HL-60/S4 (cell line): ENCODE data around the gene TOP3A.

Experiments used
- in situ Hi-C: fragments of 300-500 bp; cut with MboI; formaldehyde crosslinking; loops from 2 replicates; pipeline ENCODE4 v1.14.3; 2022; ENCODE audit warnings: low sequenced_read_pairs

TOP3A gene

DNA sequence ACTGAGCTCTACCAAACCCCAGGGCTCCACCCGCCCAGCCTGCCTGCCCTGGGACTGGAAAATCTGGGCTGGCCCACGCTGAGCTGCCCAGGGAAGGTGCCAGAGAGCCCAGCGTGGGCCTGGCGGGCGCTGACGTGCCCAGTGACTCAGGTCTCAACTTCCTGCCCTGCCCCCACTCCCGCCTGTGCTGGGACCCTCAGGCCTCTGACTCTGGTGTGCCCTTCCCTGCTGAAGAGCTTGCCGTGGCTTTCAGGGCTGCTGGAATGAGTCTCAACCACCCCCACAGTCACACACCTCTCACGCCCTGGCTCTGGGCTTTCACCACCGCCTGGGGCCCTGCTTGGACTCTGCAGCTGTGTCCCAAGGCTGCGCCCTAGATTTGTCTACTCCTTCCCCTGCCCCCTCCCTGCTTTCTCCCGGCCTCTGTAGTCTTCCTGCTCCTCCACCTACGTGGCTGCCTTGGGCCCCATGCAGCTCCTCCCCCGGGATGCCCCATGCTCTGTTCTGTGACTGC, 79.0 kb downstream of the TOP3A start:
- in situ Hi-C loops: no loop called here

- in situ Hi-C loops: no loop called here
Observed at GRCh38 chr17:18234853-18235380, 79.9 kb downstream of the TOP3A start.

DNA sequence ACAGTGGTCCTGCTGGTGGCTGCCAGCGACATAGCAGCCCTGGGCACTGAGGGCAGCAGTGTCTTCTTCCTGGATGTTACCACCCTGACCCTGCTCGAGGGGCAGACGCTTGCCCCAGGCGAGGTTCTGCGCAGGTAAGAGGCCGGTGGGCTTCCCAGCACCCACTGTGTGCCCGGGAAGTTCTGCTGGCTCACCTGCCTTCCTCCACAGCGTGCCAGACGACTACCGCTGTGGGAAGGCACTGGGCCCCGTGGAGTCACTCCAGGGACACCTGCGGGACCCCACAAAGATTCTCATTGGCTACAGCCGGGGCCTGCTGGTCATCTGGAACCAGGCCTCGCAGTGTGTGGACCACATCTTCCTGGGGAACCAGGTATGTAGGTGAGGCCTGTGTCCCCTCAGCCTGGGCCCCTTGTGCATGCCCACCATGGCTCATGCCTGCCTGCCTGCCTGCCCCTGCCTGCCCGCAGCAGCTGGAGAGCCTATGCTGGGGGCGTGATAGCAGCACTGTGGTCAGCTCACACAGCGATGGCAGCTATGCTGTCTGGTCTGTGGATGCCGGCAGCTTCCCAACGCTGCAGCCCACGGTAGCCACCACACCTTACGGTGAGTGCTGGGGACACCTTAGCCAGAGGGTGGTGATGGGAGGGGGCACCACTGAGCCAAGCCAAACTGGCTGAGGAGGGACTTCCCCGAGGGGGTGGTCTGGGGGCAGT, 80.8 kb downstream of the TOP3A start:
- in situ Hi-C loops: no loop called here

GRCh38 chr17:18231164-18231563, 83.6 kb downstream of the TOP3A start:
- in situ Hi-C loops: no loop called here

GRCh38 chr17:18230288-18231141, 84.3 kb downstream of the TOP3A start:
- in situ Hi-C loops: no loop called here

DNA sequence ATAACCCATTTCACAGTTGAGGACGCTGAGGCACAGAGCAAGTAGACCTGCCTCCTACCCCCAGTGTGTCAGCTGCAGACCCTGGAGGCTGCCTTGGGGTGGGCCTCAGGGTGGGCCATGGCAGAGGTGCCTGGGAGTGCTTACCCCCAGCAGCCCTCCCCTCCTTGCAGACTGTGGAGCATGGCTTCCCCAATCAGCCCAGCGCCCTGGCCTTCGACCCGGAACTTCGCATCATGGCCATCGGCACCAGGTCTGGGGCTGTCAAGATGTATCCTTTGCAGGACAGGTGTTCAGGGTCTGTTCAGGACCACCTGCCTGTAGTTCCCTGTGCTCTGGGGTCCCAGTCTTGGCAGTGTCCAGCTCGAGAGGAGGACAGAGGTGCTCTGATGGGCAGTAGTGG, 85.0 kb downstream of the TOP3A start:
- in situ Hi-C loops: no loop called here

- in situ Hi-C loops: no loop called here
Observed at GRCh38 chr17:18229254-18229653, 85.5 kb downstream of the TOP3A start.

GRCh38 chr17:18228176-18228682, 86.6 kb downstream of the TOP3A start:
- in situ Hi-C loops: no loop called here

DNA sequence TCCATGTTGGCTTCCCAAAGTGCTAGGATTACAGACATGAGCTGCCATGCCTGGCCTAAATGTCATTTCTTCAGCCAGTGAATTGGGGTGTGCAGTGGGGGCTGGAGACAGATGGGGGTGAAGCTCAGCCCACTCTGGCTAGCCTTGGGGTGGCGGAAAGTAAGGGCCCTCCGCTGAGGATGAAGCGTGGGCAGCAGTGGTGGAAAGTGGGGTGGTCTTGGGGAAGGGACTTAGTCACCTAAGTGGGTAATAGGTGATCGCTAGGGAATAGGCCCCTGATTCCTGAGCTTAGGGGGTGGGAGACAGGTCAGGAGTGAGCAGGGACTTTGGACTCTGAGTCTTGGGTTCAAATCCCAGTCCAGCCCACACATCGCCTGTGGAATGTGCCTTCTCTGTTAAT, 87.2 kb downstream of the TOP3A start:
- in situ Hi-C loops: no loop called here

DNA sequence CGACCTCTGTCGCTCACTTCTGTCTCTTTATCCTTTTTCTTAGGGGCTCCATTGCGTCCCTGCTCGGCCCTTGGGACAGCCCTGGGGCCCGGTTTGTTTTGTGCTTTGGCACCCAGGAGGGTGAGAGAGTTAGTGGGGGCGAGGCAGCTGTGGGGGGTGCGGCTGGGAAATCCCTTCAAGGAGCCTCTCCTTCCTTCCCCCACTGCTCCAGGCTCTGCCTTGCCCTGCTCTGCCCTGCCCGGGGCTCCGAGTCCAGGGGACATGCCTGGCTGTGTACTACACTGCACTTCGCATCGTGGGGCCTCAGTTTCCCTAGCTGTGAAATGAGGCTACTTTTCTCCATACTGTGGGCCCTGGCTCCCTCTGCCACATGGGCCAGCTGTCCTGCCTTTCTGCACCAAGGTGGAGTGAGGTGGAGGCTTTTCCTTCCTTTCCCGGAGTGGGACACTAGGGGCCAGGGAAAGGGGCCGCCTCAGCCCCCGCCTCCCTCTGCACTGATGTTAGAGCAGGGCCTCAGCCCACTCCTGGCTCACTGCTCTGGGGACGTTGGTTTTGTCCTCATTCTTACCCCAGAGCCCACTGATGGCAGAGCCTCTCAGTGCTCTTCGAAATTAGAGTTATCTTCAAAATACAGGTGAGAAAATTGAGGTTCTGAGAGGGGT, 88.4 kb downstream of the TOP3A start:
- in situ Hi-C loops: no loop called here

DNA sequence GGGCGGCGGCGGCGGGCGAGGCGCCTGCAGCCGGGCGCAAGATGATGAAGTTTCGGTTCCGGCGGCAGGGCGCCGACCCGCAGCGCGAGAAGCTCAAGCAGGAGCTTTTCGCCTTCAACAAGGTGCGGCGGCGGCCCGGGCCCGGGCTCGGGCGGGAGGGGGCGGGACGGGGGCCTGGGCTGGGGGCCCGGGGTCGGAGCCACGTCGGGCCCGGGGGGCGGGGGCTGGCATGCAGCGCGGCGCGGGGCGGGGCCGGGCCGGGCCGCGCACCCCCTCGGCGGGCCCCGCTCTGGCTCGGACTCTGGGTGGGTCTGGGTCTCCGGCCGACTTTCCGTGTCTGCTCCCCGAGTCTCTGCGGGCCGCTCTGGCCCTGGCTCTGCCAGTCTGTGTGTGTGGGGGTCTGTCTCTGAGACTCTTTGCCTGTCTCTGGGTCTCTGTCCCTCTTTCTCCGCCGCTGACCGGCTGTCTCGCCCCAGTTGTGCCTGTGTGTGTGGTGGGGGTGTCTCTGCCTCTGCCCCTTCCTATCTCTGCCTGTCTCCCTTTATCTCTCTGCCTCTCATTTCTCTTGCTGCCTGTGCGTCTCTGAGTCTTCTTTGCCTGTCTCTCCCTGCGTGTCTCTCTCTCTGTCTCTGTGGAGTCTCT, 89.0 kb downstream of the TOP3A start:
- in situ Hi-C loops: no loop called here

DNA sequence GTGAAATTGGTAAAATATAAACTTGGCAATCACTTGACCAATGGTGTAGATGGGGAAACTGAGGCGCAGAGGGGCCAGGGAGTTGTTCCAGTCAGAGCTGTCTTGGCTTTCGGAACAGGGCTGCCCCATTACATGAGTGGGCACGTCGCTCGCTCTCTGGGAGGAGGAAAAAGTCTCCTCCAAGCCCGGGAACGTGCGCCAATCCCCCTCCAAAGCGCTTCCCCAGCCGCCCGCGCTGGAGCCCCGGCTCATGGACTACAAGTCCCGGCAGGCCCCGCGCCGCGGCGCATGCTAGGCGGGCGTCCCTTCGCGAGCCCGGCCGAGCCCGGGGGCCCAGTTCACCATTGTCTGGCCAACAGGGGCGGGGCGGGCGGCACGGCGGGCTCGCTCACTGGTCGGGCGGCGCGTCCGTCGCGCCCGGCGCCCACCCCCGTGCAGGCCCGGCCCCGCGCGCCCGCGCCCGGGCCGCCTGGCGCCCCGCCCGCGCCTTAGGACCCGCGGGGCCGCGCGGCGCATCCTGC, 89.6 kb downstream of the TOP3A start, which contains the start of gene LLGL1:
Gene LLGL1, plus strand, starts transcription at position 515 of the 521 bp plus-strand sequence. CDS start 48 bp downstream, outside the sequence.
- in situ Hi-C loops: no loop called here

DNA sequence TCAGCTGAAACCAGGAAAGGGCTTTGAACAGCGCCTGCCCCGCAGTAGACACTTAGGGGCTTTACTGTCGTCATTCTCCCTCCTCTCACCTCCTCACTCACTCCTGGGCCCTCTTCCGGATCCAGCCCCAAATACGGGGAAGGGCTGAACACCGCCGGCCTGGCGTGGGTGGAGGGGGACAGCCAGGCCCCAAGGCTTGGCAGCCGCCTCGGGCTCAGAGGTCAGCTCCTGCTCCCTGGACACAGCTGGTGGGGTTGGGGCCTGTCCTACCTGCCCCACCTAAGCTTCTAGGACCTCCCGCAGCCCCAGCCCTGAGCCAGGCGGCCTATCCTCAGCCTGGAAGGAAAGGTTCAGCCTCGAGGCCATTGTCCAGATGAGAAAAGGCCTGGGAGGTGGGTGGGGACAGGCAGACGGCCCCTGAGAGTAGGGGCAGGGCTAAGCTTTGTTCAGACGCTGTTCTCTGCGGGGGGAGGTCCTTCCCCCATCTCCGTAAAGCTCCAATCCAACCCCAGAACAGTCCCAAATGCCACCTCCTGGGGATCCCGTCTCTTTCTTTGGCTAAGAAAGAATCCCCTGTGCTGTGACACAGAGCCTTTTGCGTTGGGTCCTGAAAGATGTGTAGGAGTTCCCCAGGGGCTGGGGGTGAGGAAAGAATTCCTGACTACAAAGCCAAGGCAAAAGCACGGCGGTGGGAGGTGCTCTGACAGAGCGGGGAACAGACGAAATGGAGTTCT, 90.2 kb downstream of the TOP3A start:
- in situ Hi-C loops: no loop called here

GRCh38 chr17:18224053-18224386, 90.8 kb downstream of the TOP3A start:
- in situ Hi-C loops: no loop called here
